ENCODE results near the gene BHLHE41.

The BHLHE41 gene

GRCh38 chr12:26124446-26125399 is at the start of gene BHLHE41:
BHLHE41 (minus strand) TSS chr12:26125037; CDS start chr12:26124779, 258 bp downstream.
- no peak for DNase-seq

- DNase-seq = no peak
Observed at GRCh38 chr12:26172946-26173552, 48.2 kb upstream of the BHLHE41 start.

- DNase-seq = no peak
Observed at GRCh38 chr12:26172539-26172938, 47.7 kb upstream of the BHLHE41 start.

- DNase-seq = no peak
Observed at GRCh38 chr12:26172013-26172412, 47.2 kb upstream of the BHLHE41 start.

GRCh38 chr12:26164118-26164517 is 39.3 kb upstream of the BHLHE41 start:
- DNase-seq = no peak

- DNase-seq = no peak
Observed at GRCh38 chr12:26162905-26163304, 38.1 kb upstream of the BHLHE41 start.

- no peak for DNase-seq
Observed at GRCh38 chr12:26162174-26162573, 37.3 kb upstream of the BHLHE41 start.

GRCh38 chr12:26158078-26158764 is 33.4 kb upstream of the BHLHE41 start:
- DNase-seq = no peak

- no peak for DNase-seq
Observed at GRCh38 chr12:26157001-26157400, 32.2 kb upstream of the BHLHE41 start.

- DNase-seq = no peak
Observed at GRCh38 chr12:26156201-26156871, 31.5 kb upstream of the BHLHE41 start.

GRCh38 chr12:26153421-26154154 is 28.8 kb upstream of the BHLHE41 start:
- DNase-seq = no peak

- no peak for DNase-seq
Observed at GRCh38 chr12:26152507-26153102, 27.8 kb upstream of the BHLHE41 start.

GRCh38 chr12:26150736-26151450 is 26.1 kb upstream of the BHLHE41 start:
- no peak for DNase-seq

GRCh38 chr12:26149968-26150500 is 25.2 kb upstream of the BHLHE41 start:
- DNase-seq = no peak

- no peak for DNase-seq
Observed at GRCh38 chr12:26148291-26148690, 23.5 kb upstream of the BHLHE41 start.

- DNase-seq = no peak
Observed at GRCh38 chr12:26143291-26143690, 18.5 kb upstream of the BHLHE41 start.

- DNase-seq = no peak
Observed at GRCh38 chr12:26138860-26139259, 14.0 kb upstream of the BHLHE41 start.

GRCh38 chr12:26136688-26137087 is 11.9 kb upstream of the BHLHE41 start:
- no peak for DNase-seq

- no peak for DNase-seq
Observed at GRCh38 chr12:26135571-26135970, 10.7 kb upstream of the BHLHE41 start.

GRCh38 chr12:26135010-26135420 is 10.2 kb upstream of the BHLHE41 start:
- peak; percentile 28 for DNase-seq

GRCh38 chr12:26134540-26134939 is 9.7 kb upstream of the BHLHE41 start:
- DNase-seq = no peak

All from COR-L47 (cell line).